Prostate gland (tissue), 2 donors: ENCODE measurements around the gene SLC6A6. TPM values are rescaled to one million over a fixed set of nuclear protein-coding genes. Genes with fewer than 3 reads are reported as not detected.

Experiments used
- DNase-seq: peaks from one replicate; pipeline ENCODE4 v3.0.0-alpha.2; 2019; ENCODE audit warnings: low spot score
- H3K27ac ChIP-seq, 2 donors: fragments of 200-600 bp; sonication (generic); 2 replicates each; pipeline ENCODE4 v1.5.1; 2017 to 2019
- H3K27me3 ChIP-seq: fragments of 200-600 bp; sonication (generic); replicated peaks from 2 replicates; pipeline ENCODE4 v1.5.1; 2019; ENCODE audit not compliant: insufficient read depth
- H3K36me3 ChIP-seq, 2 donors: fragments of 200-600 bp; sonication (generic); 1 replicate in 1 of 2; 2 replicates in 1 of 2; pipeline versions ENCODE4 v1.5.1 to v1.8.1; 2017 to 2019
- H3K4me1 ChIP-seq: fragments of 200-600 bp; sonication (generic); replicated peaks from 2 replicates; pipeline ENCODE4 v1.5.1; 2019
- H3K4me3 ChIP-seq, 2 donors: fragments of 200-600 bp; sonication (generic); 2 replicates each; pipeline ENCODE4 v1.5.1; 2017 to 2019
- H3K9me3 ChIP-seq: fragments of 200-600 bp; sonication (generic); 2 replicates; pipeline ENCODE4 v1.5.1; 2017
- CTCF ChIP-seq, 4 experiments: fragments of 200-600 bp in 2 of 4; fragments of 450-650 bp in 2 of 4; sonication (generic) in 2 of 4; IDR thresholded peaks; 1 replicate in 3 of 4; 2 replicates in 1 of 4; pipeline ENCODE4 v1.5.1; 2016 to 2019; ENCODE audit warnings: antibody characterized with exemption in 4 of 4, mild to moderate bottlenecking in 2 of 4, moderate library complexity in 2 of 4
- POLR2A ChIP-seq: fragments of 450-650 bp; IDR thresholded peaks from one replicate; pipeline ENCODE4 v1.6.1; 2016; ENCODE audit warnings: antibody characterized with exemption, mild to moderate bottlenecking
- POLR2AphosphoS5 ChIP-seq: sonication (generic); formaldehyde crosslinking; IDR thresholded peaks from one replicate; pipeline ENCODE4 v1.6.1; 2017; ENCODE audit warnings: antibody characterized with exemption
- WGBS: methylation state at CpG from one replicate; pipeline ENCODE4 v1.1.5; 2018; 5-methylcytosine and 5-hydroxymethylcytosine counted together
- intact Hi-C: fragments of 100-400 bp; cut with DNase I; formaldehyde crosslinking; loops from one replicate; pipeline ENCODE4 v1.14.2; 2022
- total RNA-seq, 2 donors: library from RNA; depleted of rRNA; stranded (reverse); fragments of >200 nt; gene quantifications; one replicate each; pipeline ENCODE4 v1.1.0, GENCODE V29; 2016

Gene SLC6A6
- total RNA-seq, 2 donors from 2014 or later: 6.9 to 24.5 TPM

GRCh38 chr3:14492948-14493881 lies 90.8 kb downstream of the SLC6A6 start:
- WGBS: 89% methylated on average over 31 of the region's 31 CpGs
- no peaks in the 10 kb centered on the region for H3K27me3 ChIP-seq
- H3K9me3 ChIP-seq: no peaks in the 10 kb centered on the region
- no peak overlapping the region for H3K27ac ChIP-seq
- DNase-seq: no peak
- intact Hi-C loops: no loop called here
- no peaks in the 10 kb centered on the region for H3K36me3 ChIP-seq
- no peak overlapping the region for H3K4me3 ChIP-seq
- TF ChIP-seq POLR2AphosphoS5: no peak
- no peak for TF ChIP-seq POLR2A
- TF ChIP-seq CTCF (IDR thresholded peaks at IDR 0.05): no peak
- H3K4me1 ChIP-seq: no peaks in the 10 kb centered on the region

- WGBS: 93% methylated on average over 17 of the region's 17 CpGs
- no peaks in the 10 kb centered on the region for H3K27me3 ChIP-seq
- TF ChIP-seq POLR2A (no peak), POLR2AphosphoS5 (no peak), CTCF (IDR thresholded peaks at IDR 0.05) (no peak)
- H3K36me3 ChIP-seq: no peaks in the 10 kb centered on the region
- no peaks in the 10 kb centered on the region for H3K4me1 ChIP-seq
- H3K4me3 ChIP-seq: no peak overlapping the region
- intact Hi-C loops: no loop called here
- no peaks in the 10 kb centered on the region for H3K9me3 ChIP-seq
- no peak for DNase-seq
- H3K27ac ChIP-seq: no peak overlapping the region
Measured at GRCh38 chr3:14494279-14494972, 92.0 kb downstream of the SLC6A6 start.

- Histone ChIP-seq H3K4me3 (no peak overlapping the region), H3K27me3 (no peaks in the 10 kb centered on the region), H3K9me3 (no peaks in the 10 kb centered on the region), H3K4me1 (no peaks in the 10 kb centered on the region), H3K27ac (no peak overlapping the region), H3K36me3 (no peaks in the 10 kb centered on the region)
- TF ChIP-seq POLR2A (no peak), POLR2AphosphoS5 (no peak), CTCF (IDR thresholded peaks at IDR 0.05) (no peak)
- no peak for DNase-seq
- intact Hi-C loops: no loop called here
- WGBS: 87% methylated on average over 5 of the region's 5 CpGs
Measured at GRCh38 chr3:14494973-14495300, 92.5 kb downstream of the SLC6A6 start.

GRCh38 chr3:14496351-14496750 lies 93.9 kb downstream of the SLC6A6 start:
- Histone ChIP-seq H3K36me3 (no peaks in the 10 kb centered on the region), H3K27ac (no peak overlapping the region), H3K4me3 (no peak overlapping the region), H3K9me3 (no peaks in the 10 kb centered on the region), H3K27me3 (no peaks in the 10 kb centered on the region), H3K4me1 (no peaks in the 10 kb centered on the region)
- intact Hi-C loops: no loop called here
- WGBS: 88% methylated on average over 9 of the region's 9 CpGs
- DNase-seq: no peak
- TF ChIP-seq POLR2A: no peak
- no peak for TF ChIP-seq CTCF (IDR thresholded peaks at IDR 0.05)
- no peak for TF ChIP-seq POLR2AphosphoS5
